SU-DHL-6 (cell line): ENCODE results near the gene GRPR.

ENCODE experiments used
- H2AFZ ChIP-seq: fragments of 200-600 bp; sonication (generic); 2 replicates; pipeline ENCODE4 v1.6.1; 2014; ENCODE audit warnings: low read depth, mild to moderate bottlenecking, moderate library complexity, mixed read lengths, antibody characterized with exemption, low read length; ENCODE audit not compliant: severe bottlenecking
- H3F3A ChIP-seq: fragments of 200-600 bp; shearing (Covaris generic); 2 replicates; pipeline ENCODE4 v1.6.0; 2016; ENCODE audit warnings: antibody characterized with exemption, mild to moderate bottlenecking; ENCODE audit not compliant: insufficient read depth
- H3K27ac ChIP-seq: fragments of 200-600 bp; sonication (generic); 2 replicates; pipeline ENCODE4 v1.5.1; 2016; ENCODE audit warnings: low read depth, mild to moderate bottlenecking, low read length, moderate library complexity, mixed read lengths
- H3K27me3 ChIP-seq: fragments of 200-600 bp; sonication (generic), shearing (Covaris generic); 2 replicates; pipeline ENCODE4 v1.6.0; 2014; ENCODE audit warnings: mild to moderate bottlenecking, low read length
- H3K36me3 ChIP-seq: fragments of 200-600 bp; sonication (generic); 2 replicates; pipeline ENCODE4 v1.6.1; 2014; ENCODE audit warnings: mild to moderate bottlenecking, low read length, mixed read lengths
- H3K4me2 ChIP-seq: fragments of 300-600, 200-600 bp; shearing (Covaris generic), sonication (generic); 2 replicates; pipeline ENCODE4 v1.6.0; 2014; ENCODE audit warnings: low read length, low read depth, mild to moderate bottlenecking; ENCODE audit not compliant: poor library complexity, severe bottlenecking
- H3K4me3 ChIP-seq: fragments of 200-600 bp; sonication (generic); 2 replicates; pipeline ENCODE4 v1.5.1; 2014; ENCODE audit warnings: antibody characterized with exemption, low read length, mild to moderate bottlenecking, mixed read lengths; ENCODE audit not compliant: insufficient read depth, poor library complexity, severe bottlenecking
- H3K79me2 ChIP-seq: fragments of 200-600 bp; sonication (generic); 2 replicates; pipeline ENCODE4 v1.6.1; 2014; ENCODE audit warnings: mild to moderate bottlenecking, low read length, moderate library complexity; ENCODE audit not compliant: insufficient read depth
- H3K9ac ChIP-seq: fragments of 200-600 bp; sonication (generic); 2 replicates; pipeline ENCODE4 v1.7.0; 2014; ENCODE audit warnings: mild to moderate bottlenecking, low read length
- H3K9me2 ChIP-seq: fragments of 200-600 bp; sonication (generic); replicated peaks from 2 replicates; pipeline ENCODE4 v1.6.1; 2014; ENCODE audit warnings: low read length; ENCODE audit not compliant: insufficient read depth
- H3K9me3 ChIP-seq: fragments of 200-600 bp; sonication (generic); 2 replicates; pipeline ENCODE4 v1.6.1; 2014; ENCODE audit warnings: low read length, mixed read lengths; ENCODE audit not compliant: insufficient read depth
- H4K20me1 ChIP-seq: fragments of 200-600 bp; sonication (generic); 2 replicates; pipeline ENCODE4 v1.6.1; 2014; ENCODE audit warnings: low read depth, mild to moderate bottlenecking, antibody characterized with exemption, low read length, moderate library complexity, mixed read lengths
- CTCF ChIP-seq: fragments of 200-600 bp; sonication (generic); IDR thresholded peaks from one replicate; pipeline ENCODE4 v1.5.1; 2017; ENCODE audit warnings: antibody characterized with exemption, mild to moderate bottlenecking, low read length, moderate library complexity; ENCODE audit not compliant: insufficient read depth, poor library complexity, severe bottlenecking
- EZH2phosphoT487 ChIP-seq: fragments of 200-600 bp; sonication (generic), shearing (Covaris generic); conservative IDR thresholded peaks from 2 replicates; pipeline ENCODE4 v1.6.1; 2018; ENCODE audit warnings: mild to moderate bottlenecking, antibody characterized with exemption, low read length, moderate library complexity, mixed read lengths

GRPR gene

DNA sequence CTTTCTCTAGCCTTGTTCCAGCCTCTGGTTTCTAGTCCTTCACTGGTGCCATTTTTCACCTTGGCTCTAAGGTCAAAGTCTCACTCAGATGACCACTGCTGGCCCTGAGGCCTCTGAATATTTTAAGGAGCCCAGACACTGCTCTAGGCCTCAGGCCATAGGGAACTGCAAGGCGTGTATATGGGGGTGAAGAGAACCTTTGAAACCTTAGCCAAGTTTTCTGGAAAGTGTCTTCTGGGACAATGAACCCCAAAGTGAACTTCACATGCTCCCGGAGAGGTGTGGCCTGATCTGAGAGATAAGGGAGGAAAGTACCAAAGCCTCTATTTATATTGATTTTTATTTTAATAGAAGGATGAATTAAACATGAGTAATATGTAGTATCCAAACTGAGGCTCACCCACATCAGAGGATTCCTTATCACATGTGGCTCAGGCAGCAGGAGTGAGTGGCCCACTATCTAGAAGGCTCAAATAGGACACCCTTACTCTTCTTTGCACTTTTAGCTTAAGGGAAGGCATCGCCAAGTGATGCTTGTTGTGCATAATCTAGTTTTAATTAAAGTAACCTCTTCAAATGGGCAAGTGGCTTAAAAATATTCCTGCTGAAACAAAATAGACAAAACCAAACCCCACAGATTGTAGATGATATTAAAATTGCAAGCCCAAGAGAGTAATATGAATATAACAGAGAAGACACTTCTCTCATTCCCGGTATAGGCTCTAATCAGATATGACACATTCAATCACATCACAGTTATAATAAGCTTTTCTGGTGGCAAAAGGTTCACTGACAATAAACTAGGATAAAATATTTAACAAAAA is 18.3 kb downstream of the GRPR start:
- no peak overlapping the region for H2AFZ ChIP-seq
- H3K9me3 ChIP-seq = no peaks in the 10 kb centered on the region
- H3K79me2 ChIP-seq = no peaks in the 10 kb centered on the region
- H3F3A ChIP-seq = no peaks in the 10 kb centered on the region
- H3K27ac ChIP-seq = no peak overlapping the region
- H3K4me3 ChIP-seq = no peak overlapping the region
- H3K4me2 ChIP-seq = no peak overlapping the region
- H3K36me3 ChIP-seq = no peaks in the 10 kb centered on the region
- no peak for TF ChIP-seq EZH2phosphoT487
- TF ChIP-seq CTCF = no peak
- H4K20me1 ChIP-seq = no peaks in the 10 kb centered on the region
- H3K9ac ChIP-seq = no peak overlapping the region
- H3K9me2 ChIP-seq = no peaks in the 10 kb centered on the region
- H3K27me3 ChIP-seq = no peaks in the 10 kb centered on the region

DNA sequence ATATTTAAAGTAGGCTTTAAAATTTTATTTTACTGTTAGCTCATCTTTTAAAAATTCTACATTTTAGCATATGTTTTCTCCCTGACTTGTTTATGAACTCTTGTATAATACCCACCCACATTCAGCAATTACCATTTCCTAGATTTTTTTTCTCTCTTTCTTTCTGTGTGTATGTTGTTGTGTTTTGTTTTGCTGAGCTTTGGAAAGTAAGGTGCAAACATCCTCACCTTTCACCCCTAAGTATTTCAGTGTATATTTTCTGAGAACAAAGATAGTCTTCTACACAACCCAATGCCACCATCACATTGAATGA is 18.8 kb downstream of the GRPR start:
- Histone ChIP-seq H4K20me1 (no peaks in the 10 kb centered on the region), H2AFZ (no peak overlapping the region), H3K9me3 (no peaks in the 10 kb centered on the region), H3K27me3 (no peaks in the 10 kb centered on the region), H3K9me2 (no peaks in the 10 kb centered on the region), H3K4me2 (no peak overlapping the region), H3K27ac (no peak overlapping the region), H3F3A (no peaks in the 10 kb centered on the region), H3K4me3 (no peak overlapping the region), H3K9ac (no peak overlapping the region), H3K79me2 (no peaks in the 10 kb centered on the region), H3K36me3 (no peaks in the 10 kb centered on the region)
- TF ChIP-seq CTCF (no peak), EZH2phosphoT487 (no peak)

GRCh38 chrX:16143968-16144367 is 20.6 kb downstream of the GRPR start:
- H4K20me1 ChIP-seq = no peaks in the 10 kb centered on the region
- no peak for TF ChIP-seq CTCF
- no peak for TF ChIP-seq EZH2phosphoT487
- no peak overlapping the region for H3K4me2 ChIP-seq
- H2AFZ ChIP-seq = no peak overlapping the region
- no peaks in the 10 kb centered on the region for H3K79me2 ChIP-seq
- no peak overlapping the region for H3K9ac ChIP-seq
- no peaks in the 10 kb centered on the region for H3K9me2 ChIP-seq
- H3K27me3 ChIP-seq = no peaks in the 10 kb centered on the region
- H3K27ac ChIP-seq = no peak overlapping the region
- no peaks in the 10 kb centered on the region for H3F3A ChIP-seq
- no peaks in the 10 kb centered on the region for H3K9me3 ChIP-seq
- no peak overlapping the region for H3K4me3 ChIP-seq
- no peaks in the 10 kb centered on the region for H3K36me3 ChIP-seq
